ENCODE results near the gene STK32C. TPM values are rescaled to one million over a fixed set of nuclear protein-coding genes. Genes with fewer than 3 reads are reported as not detected.

STK32C gene
- total and polyA plus RNA-seq, 7 donors: 4.3 to 12.8 (median 8.4) TPM

DNA sequence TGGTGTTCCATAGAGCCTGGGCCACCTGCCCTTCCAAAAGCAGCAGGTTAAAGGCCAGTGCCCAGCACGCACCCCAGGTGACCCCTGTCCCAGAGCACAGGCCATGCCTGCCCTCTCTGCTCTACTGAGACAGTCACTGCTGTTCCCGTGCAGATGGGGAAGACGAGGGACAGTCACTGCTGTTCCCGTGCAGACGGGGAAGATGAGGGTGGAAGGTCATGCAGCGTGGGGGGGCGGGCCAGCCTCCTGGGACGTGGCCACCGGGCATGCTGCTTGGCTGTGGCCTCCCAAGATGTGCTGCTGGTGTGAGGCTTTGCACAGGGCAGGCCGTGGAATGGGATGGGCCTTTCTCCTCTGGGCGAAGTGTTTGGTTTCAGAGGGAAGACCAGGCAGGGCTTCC is 42.6 kb upstream of the STK32C start:
- TF ChIP-seq EP300 (IDR thresholded peaks at IDR 0.05): no peak
- TF ChIP-seq, protein P1, sequence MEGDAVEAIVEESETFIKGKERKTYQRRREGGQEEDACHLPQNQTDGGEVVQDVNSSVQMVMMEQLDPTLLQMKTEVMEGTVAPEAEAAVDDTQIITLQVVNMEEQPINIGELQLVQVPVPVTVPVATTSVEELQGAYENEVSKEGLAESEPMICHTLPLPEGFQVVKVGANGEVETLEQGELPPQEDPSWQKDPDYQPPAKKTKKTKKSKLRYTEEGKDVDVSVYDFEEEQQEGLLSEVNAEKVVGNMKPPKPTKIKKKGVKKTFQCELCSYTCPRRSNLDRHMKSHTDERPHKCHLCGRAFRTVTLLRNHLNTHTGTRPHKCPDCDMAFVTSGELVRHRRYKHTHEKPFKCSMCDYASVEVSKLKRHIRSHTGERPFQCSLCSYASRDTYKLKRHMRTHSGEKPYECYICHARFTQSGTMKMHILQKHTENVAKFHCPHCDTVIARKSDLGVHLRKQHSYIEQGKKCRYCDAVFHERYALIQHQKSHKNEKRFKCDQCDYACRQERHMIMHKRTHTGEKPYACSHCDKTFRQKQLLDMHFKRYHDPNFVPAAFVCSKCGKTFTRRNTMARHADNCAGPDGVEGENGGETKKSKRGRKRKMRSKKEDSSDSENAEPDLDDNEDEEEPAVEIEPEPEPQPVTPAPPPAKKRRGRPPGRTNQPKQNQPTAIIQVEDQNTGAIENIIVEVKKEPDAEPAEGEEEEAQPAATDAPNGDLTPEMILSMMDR (IDR thresholded peaks at IDR 0.05): no peak
- no peak for TF ChIP-seq POLR2A (IDR thresholded peaks at IDR 0.05)
- TF ChIP-seq POLR2AphosphoS5 (IDR thresholded peaks at IDR 0.05): no peak
- peaks cover 0 to 28% (median 0%) of the 10 kb centered on the region in 4 donors for H3K36me3 ChIP-seq
- no peaks in the 10 kb centered on the region for H3K9me3 ChIP-seq
- intact Hi-C loops (cut with DNase I): no loop called here
- peak; percentile 52 for DNase-seq
- H3K4me1 ChIP-seq: no peaks in the 10 kb centered on the region
- H3K4me3 ChIP-seq: no peak overlapping the region
- 85 to 91% methylated on average over 11 of the region's 11 CpGs for WGBS, 2 donors
- no peaks in the 10 kb centered on the region for H3K27me3 ChIP-seq
- H3K27ac ChIP-seq: no peak overlapping the region

GRCh38 chr10:132349766-132350165 is 42.0 kb upstream of the STK32C start:
- Histone ChIP-seq H3K9me3 (no peaks in the 10 kb centered on the region), H3K4me3 (no peak overlapping the region), H3K4me1 (no peaks in the 10 kb centered on the region), H3K27ac (no peak overlapping the region), H3K27me3 (no peaks in the 10 kb centered on the region), H3K36me3 (peaks cover 0 to 33% (median 2%) of the 10 kb centered on the region in 4 donors)
- peak; percentile 42 for DNase-seq
- WGBS, 2 donors: 87 to 92% methylated on average over 6 of the region's 6 CpGs
- TF ChIP-seq EP300 (IDR thresholded peaks at IDR 0.05): no peak
- TF ChIP-seq POLR2AphosphoS5 (IDR thresholded peaks at IDR 0.05): no peak
- TF ChIP-seq, protein P1 (IDR thresholded peaks at IDR 0.05): no peak
- TF ChIP-seq POLR2A (IDR thresholded peaks at IDR 0.05): no peak
- intact Hi-C loops (cut with DNase I): no loop called here

- intact Hi-C loops (cut with DNase I): no loop called here
- TF ChIP-seq POLR2AphosphoS5 (IDR thresholded peaks at IDR 0.05): no peak
- no peak for TF ChIP-seq EP300 (IDR thresholded peaks at IDR 0.05)
- TF ChIP-seq, protein P1 (IDR thresholded peaks at IDR 0.05): no peak
- no peak for TF ChIP-seq POLR2A (IDR thresholded peaks at IDR 0.05)
- peaks cover 0 to 36% (median 5%) of the 10 kb centered on the region in 4 donors for H3K36me3 ChIP-seq
- H3K4me3 ChIP-seq: no peak overlapping the region
- no peaks in the 10 kb centered on the region for H3K27me3 ChIP-seq
- no peaks in the 10 kb centered on the region for H3K4me1 ChIP-seq
- H3K27ac ChIP-seq: no peak overlapping the region
- DNase-seq: peak; percentile 53
- 86 to 87% methylated on average over 13 of the region's 13 CpGs for WGBS, 2 donors
- H3K9me3 ChIP-seq: no peaks in the 10 kb centered on the region
Measured at GRCh38 chr10:132347931-132348267, 40.1 kb upstream of the STK32C start.

- WGBS, 2 donors: 92 to 93% methylated on average over 23 of the region's 23 CpGs
- TF ChIP-seq EP300 (IDR thresholded peaks at IDR 0.05) (no peak), POLR2AphosphoS5 (IDR thresholded peaks at IDR 0.05) (no peak), POLR2A (IDR thresholded peaks at IDR 0.05) (no peak)
- TF ChIP-seq, protein P1 (IDR thresholded peaks at IDR 0.05): no peak
- peak; percentile 59 for DNase-seq
- no peaks in the 10 kb centered on the region for H3K4me1 ChIP-seq
- no peak overlapping the region for H3K4me3 ChIP-seq
- H3K27ac ChIP-seq: no peak overlapping the region
- H3K36me3 ChIP-seq: peaks cover 0 to 41% (median 5%) of the 10 kb centered on the region in 4 donors
- no peaks in the 10 kb centered on the region for H3K9me3 ChIP-seq
- no peaks in the 10 kb centered on the region for H3K27me3 ChIP-seq
- intact Hi-C loops (cut with DNase I): no loop called here
Measured at GRCh38 chr10:132347211-132347930, 39.6 kb upstream of the STK32C start.
